ENCODE data around the gene MCRS1. TPM values are rescaled to one million over a fixed set of nuclear protein-coding genes. Genes with fewer than 3 reads are reported as not detected.

MCRS1 gene
- total RNA-seq, 1 donor from 2014 or later, result 35.1 TPM

GRCh38 chr12:49582850-49583249, 14.9 kb upstream of the MCRS1 start:
- DNase-seq (ENCODE audit: low spot score), result no peak

- no peak for DNase-seq (ENCODE audit: low spot score)
These were observed 14.3 kb upstream of the MCRS1 start for GRCh38 chr12:49582201-49582600.

GRCh38 chr12:49580572-49581535, 12.9 kb upstream of the MCRS1 start:
- DNase-seq (ENCODE audit: low spot score), result peak; percentile 74

- peak; percentile 81 for DNase-seq (ENCODE audit: low spot score)
These were observed 10.7 kb upstream of the MCRS1 start for GRCh38 chr12:49578471-49579112.

GRCh38 chr12:49577589-49578315, 9.8 kb upstream of the MCRS1 start:
- peak; percentile 76 for DNase-seq (ENCODE audit: low spot score)

- peak; percentile 37 for DNase-seq (ENCODE audit: low spot score)
These were observed 660 bp upstream of the MCRS1 start for GRCh38 chr12:49568442-49569162.

- DNase-seq (ENCODE audit: low spot score), result no peak
These were observed 686 bp downstream of the MCRS1 start for GRCh38 chr12:49567302-49567610.

- DNase-seq (ENCODE audit: low spot score), result no peak
These were observed 1.6 kb downstream of the MCRS1 start for GRCh38 chr12:49566361-49566760.

GRCh38 chr12:49565406-49566265, 2.3 kb downstream of the MCRS1 start:
- no peak for DNase-seq (ENCODE audit: low spot score)

GRCh38 chr12:49564686-49565405, 3.1 kb downstream of the MCRS1 start:
- no peak for DNase-seq (ENCODE audit: low spot score)

GRCh38 chr12:49563951-49564685, 3.8 kb downstream of the MCRS1 start:
- DNase-seq (ENCODE audit: low spot score), result no peak

- DNase-seq (ENCODE audit: low spot score), result no peak
These were observed 5.1 kb downstream of the MCRS1 start for GRCh38 chr12:49562831-49563230.

GRCh38 chr12:49562233-49562632, 5.7 kb downstream of the MCRS1 start:
- DNase-seq (ENCODE audit: low spot score), result no peak

GRCh38 chr12:49560695-49561094, 7.2 kb downstream of the MCRS1 start:
- no peak for DNase-seq (ENCODE audit: low spot score)

- no peak for DNase-seq (ENCODE audit: low spot score)
These were observed 8.8 kb downstream of the MCRS1 start for GRCh38 chr12:49559011-49559675.

GRCh38 chr12:49558526-49558925, 9.4 kb downstream of the MCRS1 start:
- DNase-seq (ENCODE audit: low spot score), result no peak

- DNase-seq (ENCODE audit: low spot score), result no peak
These were observed 10.1 kb downstream of the MCRS1 start for GRCh38 chr12:49557917-49558215.

GRCh38 chr12:49557187-49557916, 10.6 kb downstream of the MCRS1 start:
- DNase-seq (ENCODE audit: low spot score), result no peak
